H7 (cell line): ENCODE results near the gene XRCC3. TPM values are rescaled to one million over a fixed set of nuclear protein-coding genes. Genes with fewer than 3 reads are reported as not detected.

Experiments
- DNase-seq: peaks from one replicate; pipeline ENCODE4 v3.0.0; 2012
- H3K27me3 ChIP-seq: 2 replicates; pipeline ENCODE4 v1.6.0; 2011; ENCODE audit warnings: mild to moderate bottlenecking, low read length; ENCODE audit not compliant: control insufficient read depth, insufficient read depth
- H3K36me3 ChIP-seq: replicated peaks from 2 replicates; pipeline ENCODE4 v1.5.1; 2011; ENCODE audit warnings: low read length; ENCODE audit not compliant: control insufficient read depth, insufficient read depth
- H3K4me3 ChIP-seq: 2 replicates; pipeline ENCODE4 v1.5.1; 2011; ENCODE audit warnings: low read depth, mild to moderate bottlenecking, control low read depth, low read length, moderate library complexity; ENCODE audit not compliant: insufficient read depth
- total RNA-seq: library from RNA; depleted of rRNA; stranded (reverse); fragments of >200 nt; shearing (Covaris generic); gene quantifications from 2 replicates; pipeline ENCODE4 v1.2.3, GENCODE V29; 2014

The XRCC3 gene
- total RNA-seq, 1 experiment from 2014 or later, result 75.1 TPM

DNA sequence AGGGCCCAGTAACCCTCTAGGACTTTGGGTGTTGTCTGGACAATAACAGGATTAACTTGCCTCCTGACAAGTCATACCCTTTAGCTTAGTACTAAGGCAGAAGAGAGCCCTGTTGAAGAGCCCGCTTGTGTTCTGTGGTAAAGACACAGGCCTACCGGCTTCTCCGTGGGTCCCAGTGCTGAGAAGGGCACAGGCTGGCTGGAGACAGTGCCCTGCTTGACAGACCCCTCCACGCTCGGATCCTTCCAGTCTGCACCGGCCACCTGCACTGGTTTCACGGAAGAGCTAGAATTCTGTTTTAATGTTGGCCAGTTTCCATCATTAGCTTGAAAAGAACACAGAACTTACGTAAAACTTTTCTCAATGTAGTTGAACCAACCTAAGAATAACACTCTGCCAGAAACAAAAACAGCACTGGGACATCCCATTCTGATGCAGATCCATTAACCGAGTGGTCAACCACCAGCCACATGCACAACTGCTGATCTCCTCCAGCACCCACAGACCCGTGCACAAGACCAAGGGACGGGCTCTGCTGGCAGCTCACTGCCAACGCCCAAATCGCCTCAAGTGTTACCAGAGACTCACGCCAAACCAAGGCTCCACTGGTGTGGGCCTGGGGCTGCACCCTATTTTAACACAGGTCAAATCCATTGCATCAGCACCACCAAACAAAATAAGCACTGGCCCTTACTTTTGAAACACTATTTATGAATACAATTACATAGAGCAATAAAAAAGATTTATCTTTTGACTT is 27.4 kb upstream of the XRCC3 start:
- Histone ChIP-seq H3K36me3 (no peaks in the 10 kb centered on the region), H3K27me3 (no peaks in the 10 kb centered on the region), H3K4me3 (no peak overlapping the region)
- DNase-seq, result peak; percentile 45

DNA sequence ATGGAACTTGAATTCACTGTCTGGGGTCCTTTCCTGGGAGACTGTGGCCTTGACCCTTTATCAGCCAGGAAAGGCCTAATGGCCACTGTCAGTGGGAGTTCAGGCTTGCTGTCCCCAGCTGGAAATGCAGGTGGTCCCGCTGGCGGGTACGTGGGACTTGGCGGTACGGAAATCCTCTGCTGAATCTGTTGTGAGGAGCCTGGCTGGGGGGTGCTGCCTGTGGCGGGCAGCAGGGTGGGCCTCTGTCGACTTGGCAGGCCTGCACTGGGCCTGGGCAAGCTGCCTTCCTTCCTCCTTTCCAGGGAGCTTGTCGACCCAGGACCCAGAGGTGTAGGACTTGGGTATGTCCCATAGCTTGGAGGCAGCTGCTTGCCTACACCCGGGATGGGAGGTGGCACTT is 26.6 kb upstream of the XRCC3 start:
- DNase-seq, result no peak
- Histone ChIP-seq H3K36me3 (no peaks in the 10 kb centered on the region), H3K27me3 (no peaks in the 10 kb centered on the region), H3K4me3 (no peak overlapping the region)

DNA sequence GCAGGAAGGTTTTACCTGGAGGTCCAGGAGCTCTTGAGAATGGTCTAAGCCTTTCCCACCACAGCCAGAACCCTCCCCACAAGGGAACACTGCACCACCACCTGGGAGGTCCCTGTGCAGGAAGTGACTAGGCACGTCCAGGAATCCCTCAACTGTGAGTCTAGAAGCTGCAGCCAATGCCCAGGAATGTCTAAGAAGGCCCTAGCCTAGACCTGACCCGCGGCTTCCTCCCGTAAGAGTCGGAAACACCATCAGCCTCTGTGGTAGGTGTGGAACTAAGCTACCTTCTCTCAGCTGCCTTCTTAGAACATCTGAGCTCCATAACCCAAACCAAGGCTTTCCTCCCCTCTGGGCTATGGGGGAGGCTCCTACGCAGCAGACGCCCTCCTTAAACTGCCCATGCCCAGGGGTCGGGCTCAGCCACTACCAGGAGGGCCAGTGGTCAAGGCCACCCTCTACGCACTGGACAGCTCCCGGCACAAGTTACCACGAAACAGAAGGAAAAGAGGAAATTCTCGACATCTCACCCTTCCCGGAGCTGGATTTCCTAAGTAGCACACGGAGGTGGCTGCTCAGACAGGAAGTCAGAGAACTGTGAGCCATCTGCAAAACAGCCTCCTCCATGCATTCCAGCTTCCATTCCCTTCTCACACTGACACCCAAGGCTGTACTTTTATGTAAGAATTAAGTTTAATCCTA is 25.9 kb upstream of the XRCC3 start:
- H3K4me3 ChIP-seq, result no peak overlapping the region
- DNase-seq, result no peak
- H3K27me3 ChIP-seq, result no peaks in the 10 kb centered on the region
- no peaks in the 10 kb centered on the region; the same call in 1 of the 2 replicates for H3K36me3 ChIP-seq

DNA sequence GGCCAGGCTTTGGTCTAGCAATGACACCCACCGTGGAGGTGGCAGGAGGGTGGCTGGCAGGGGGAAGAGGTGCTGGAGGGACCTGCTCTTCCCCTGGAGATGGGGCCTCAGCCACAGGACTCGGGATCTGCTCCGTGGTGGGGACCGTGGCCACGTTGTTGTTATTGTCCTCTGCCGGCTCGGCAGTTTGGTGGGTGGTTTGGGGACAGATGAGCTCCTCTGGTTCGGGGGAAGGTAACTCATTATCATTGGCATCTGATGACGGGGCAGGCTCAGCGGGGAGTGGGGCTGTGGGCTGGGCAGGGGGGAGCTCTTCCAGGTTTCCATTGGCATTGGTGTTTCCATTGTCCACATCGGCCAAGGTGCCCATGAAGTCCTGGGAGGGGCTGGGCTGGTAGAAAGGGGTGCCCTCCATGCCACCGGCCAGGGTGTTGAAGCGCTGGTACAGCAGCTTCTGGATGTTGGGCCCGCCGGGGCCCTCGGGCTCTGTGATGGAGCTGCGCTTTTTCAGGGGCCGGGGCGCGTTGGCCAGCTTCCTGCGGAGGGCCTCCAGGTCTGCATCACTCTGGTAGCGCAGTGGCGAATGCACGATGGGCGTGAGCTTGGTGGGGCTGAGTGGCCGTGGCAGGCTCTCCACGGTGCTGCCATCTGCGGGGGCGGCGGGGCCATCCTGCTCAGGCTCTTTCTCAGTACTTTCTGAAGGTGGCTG is 24.7 kb upstream of the XRCC3 start:
- Histone ChIP-seq H3K4me3 (no peak overlapping the region), H3K36me3 (no peaks in the 10 kb centered on the region; the same call in 1 of the 2 replicates), H3K27me3 (no peaks in the 10 kb centered on the region)
- DNase-seq, result peak; percentile 59

DNA sequence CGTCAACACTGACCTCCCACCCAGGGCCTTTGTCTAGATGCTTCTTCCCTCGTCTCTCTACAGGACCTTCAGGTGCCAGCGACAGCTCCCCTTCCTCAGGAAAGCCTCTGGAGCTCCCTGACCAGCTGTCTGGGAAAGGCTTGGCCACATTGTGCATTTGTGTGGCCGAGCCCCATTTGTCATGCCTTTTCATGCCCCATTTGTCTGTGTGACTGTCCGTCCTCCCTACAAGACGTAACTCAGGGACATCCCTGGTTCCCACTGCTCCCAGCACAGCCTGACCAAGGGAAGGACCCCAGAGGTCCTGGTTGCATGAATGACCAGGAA is 24.2 kb upstream of the XRCC3 start:
- no peaks in the 10 kb centered on the region; the same call in 1 of the 2 replicates for H3K36me3 ChIP-seq

DNA sequence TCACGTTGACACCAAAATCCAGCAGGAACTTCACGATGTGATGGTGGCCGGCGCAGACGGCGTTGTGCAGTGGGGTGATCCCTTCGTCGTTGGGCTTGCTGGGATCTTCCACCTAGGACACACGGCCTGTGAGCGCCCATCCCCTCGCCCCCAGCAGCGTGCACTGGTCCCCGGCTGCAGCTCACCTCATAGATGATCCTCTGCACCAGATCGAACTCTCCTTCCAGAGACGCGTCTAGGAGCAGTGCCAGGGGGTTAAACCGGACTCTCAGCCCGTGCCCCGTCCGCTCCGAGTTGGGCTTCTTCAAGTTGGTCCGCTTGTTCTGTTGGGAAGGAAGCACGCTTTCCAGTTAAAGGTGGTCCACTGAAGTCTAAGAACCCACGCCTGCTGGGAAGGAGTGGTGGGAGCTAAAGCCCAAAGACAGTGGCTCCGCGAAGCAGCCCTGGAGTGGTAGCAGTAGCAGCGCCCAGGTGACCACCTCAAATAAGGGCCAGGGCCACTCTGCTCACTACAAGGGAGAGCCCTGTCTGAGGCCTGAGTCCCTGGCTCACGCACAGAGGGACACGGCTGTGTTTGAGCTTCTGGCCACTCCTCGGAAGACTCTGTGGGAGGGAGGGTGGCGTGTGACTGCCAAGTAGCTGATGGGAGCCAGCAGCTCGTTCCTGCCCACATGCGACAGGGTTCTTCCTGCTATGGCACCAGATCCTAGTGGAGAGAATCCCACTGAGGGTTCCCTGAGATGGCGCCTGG is 23.6 kb upstream of the XRCC3 start:
- no peaks in the 10 kb centered on the region; the same call in 1 of the 2 replicates for H3K36me3 ChIP-seq
- DNase-seq, result peak; percentile 30
- no peaks in the 10 kb centered on the region for H3K27me3 ChIP-seq
- no peak overlapping the region for H3K4me3 ChIP-seq

More for the DNA sequence above, 24.2 kb upstream of the XRCC3 start:
- H3K4me3 ChIP-seq, result no peak overlapping the region
- H3K27me3 ChIP-seq, result no peaks in the 10 kb centered on the region
- DNase-seq, result no peak

DNA sequence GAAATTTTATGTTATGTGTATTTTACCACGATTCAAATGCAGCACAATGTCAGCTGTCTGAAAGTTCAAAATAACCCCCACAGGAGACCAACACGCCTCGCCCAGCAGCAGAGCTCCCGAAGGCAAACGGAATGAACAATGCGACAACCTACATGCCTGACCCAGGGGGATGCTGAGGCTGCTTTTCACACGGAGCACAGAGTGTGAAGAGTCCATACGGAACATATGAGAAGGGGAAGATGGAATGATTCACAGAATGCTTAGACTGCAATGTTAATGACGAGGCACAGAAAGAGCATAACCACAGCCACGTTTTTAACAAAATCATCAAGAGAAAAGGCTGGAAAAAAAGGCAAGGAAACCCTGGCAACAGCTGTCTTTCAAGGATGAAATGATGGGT is 22.9 kb upstream of the XRCC3 start:
- H3K27me3 ChIP-seq, result no peaks in the 10 kb centered on the region
- peaks cover 2% of the 10 kb centered on the region for H3K36me3 ChIP-seq
- DNase-seq, result peak; percentile 16
- no peak overlapping the region for H3K4me3 ChIP-seq

DNA sequence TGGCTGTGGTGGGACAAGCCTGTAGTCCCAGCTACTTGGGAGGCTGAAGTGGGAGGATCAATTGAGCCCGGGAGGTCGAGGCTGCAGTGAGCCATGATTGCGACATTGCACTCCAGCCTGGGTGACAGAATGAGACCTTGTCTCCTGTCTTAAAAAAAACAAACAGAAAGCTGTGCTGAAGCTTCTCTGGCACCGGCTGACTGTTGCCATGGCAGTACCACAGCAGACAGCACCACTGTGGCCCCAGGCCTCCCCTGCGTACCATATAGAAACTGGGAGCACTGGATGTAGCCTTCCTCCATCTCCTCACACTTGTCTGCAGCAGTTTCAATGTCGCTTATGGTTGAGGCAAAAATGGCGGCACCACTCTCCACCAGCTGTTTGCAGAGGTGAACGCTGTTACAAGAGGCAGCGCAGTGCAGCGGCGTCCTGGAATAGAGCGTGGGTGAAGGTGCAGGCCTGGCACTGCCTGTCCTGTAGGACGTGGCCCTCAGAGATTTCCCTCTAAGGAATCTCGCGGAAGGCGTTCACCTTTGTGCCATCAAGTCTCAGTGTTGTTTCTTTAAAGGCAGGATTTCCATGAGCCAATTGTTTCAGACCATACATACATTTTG is 22.3 kb upstream of the XRCC3 start:
- Histone ChIP-seq H3K36me3 (peaks cover 5% of the 10 kb centered on the region), H3K27me3 (no peaks in the 10 kb centered on the region), H3K4me3 (no peak overlapping the region)
- no peak for DNase-seq

DNA sequence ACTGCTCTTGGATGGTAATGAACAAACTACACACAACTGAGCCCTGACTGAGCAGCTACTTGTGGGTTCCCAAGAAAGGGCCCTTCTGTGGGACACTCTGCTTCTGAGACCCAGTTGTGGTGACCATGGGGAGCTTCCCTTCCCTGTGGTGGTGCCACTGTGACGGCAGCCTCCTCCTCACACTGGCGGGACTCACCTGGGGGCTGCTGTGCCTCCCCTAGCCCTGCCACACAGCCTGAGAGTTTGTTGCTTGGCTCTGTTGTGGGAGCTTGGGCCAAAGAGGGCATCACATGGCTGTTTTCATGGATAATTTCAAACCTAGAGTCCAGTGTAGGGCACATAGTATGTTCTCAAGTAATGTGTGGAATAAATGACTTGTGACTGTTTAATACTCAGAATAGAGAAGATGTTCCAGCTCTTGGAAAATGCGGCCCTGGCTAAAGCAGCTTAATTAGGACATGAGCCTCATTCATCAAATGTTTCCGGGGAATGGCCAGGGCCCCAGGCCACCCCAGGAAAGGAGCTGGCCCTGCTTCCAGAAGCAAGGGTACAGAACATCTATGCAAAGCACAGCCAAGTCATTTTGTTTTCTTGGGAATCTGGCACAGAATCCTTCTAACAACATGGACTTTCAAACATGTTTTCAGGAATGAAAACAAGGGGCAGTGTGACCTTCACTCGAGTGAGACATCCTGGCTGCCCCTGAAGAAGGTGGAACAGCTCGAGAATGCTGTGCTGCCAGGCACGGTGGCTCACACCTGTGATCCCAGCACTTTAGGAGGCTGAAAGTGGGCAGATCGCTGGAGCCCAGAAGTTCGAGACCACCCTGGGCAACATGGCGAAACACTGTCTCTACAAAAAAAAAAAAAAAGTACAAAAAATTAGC is 21.5 kb upstream of the XRCC3 start:
- H3K4me3 ChIP-seq, result no peak overlapping the region
- H3K27me3 ChIP-seq, result no peaks in the 10 kb centered on the region
- DNase-seq, result peak; percentile 27
- H3K36me3 ChIP-seq, result peaks cover 5% of the 10 kb centered on the region

DNA sequence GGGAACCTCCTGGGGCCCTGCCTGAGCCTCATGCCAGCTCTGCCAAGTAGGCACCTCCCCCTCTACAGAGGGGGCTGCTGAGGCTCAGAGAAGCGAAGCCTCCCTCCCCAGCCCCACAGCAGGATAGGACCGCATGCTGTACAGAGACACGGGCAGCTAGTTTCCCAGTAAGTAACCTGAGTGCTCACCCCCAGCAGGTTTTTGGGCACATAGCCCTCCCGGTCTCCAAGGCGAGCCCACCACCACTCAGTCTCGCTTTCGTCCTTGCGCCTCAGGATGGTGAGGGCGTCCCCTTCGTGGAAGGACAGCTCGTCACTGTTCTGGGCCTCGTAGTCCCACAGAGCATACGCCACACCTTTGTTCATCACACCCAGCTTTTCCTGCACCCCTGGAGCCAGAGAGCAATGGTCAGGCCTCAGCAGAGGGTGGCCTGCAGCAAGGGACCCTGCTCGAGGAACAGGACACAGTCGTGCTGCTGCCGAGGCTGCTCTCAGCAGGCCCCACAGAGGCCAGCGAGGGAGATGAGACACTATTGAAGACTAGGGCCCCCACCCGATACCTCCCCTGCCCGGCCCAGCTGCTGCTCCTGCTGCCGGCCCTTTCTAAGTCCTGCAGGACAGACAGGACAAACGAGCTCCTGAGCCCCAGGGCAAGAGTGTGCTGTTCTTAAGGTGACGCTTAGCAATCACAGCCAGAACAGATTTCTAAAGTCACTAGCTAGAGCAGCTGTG is 20.7 kb upstream of the XRCC3 start:
- peak; percentile 51 for DNase-seq
- H3K27me3 ChIP-seq, result no peaks in the 10 kb centered on the region
- H3K36me3 ChIP-seq, result peaks cover 5% of the 10 kb centered on the region
- H3K4me3 ChIP-seq, result no peak overlapping the region

DNA sequence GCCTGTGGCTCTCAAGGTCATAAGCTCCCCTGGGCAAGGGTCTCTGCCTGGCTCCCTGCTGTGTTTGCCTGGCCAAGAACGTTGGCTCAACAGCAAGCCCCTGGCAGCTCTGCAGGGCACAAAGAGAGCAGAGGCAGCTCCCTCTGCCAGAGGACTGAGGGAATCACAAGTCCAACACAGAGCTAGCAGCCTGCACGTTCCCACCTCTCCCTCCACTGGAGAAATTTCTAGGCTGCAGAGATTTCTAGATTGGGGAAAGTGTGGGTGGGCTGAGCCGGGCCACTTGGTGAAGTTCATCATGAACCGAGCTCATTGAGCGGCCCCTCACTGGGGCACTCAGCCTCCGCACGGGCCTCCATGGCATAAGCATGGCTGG is 20.2 kb upstream of the XRCC3 start:
- Histone ChIP-seq H3K4me3 (no peak overlapping the region), H3K27me3 (no peaks in the 10 kb centered on the region), H3K36me3 (peaks cover 5% of the 10 kb centered on the region)
- peak; percentile 55 for DNase-seq

DNA sequence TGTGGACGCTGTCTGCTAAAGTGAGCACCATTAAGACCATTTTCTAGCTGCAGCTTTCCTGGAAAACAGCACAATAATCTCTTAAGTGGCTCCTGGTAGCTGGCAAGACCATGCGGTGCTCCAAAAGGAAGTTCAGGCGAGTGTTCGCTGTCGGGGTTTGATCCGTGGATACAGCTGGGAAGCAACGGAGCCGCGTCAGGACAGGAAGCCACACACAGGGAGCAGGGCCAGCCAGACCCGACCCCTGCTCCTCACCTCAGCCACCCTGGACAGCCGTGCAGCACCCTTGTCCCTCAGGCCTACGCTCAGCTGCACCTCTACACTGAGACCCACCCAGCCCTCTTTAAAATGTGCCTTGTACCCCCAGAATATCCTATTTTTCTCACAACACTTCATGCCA is 19.8 kb upstream of the XRCC3 start:
- peaks cover 7% of the 10 kb centered on the region for H3K36me3 ChIP-seq
- DNase-seq, result peak; percentile 54
- H3K27me3 ChIP-seq, result no peaks in the 10 kb centered on the region

More for the DNA sequence above, 19.8 kb upstream of the XRCC3 start:
- H3K4me3 ChIP-seq, result no peak overlapping the region
